ENCODE measurements around the gene MGAM2. TPM values are rescaled to one million over a fixed set of nuclear protein-coding genes. Genes with fewer than 3 reads are reported as not detected.

MGAM2 gene
- total RNA-seq, 1 donor from 2014 or later, result under 0.01 TPM

GRCh38 chr7:142168746-142169145 is 57.2 kb downstream of the MGAM2 start:
- Histone ChIP-seq H3K27me3 (ENCODE audit: control insufficient read depth, insufficient read depth, low read length) (no peaks in the 10 kb centered on the region), H3K36me3 (ENCODE audit: control insufficient read depth, insufficient read depth, low read length) (no peaks in the 10 kb centered on the region), H3K4me3 (ENCODE audit: low read depth, low read length) (no peak overlapping the region)
- TF ChIP-seq, protein P1, sequence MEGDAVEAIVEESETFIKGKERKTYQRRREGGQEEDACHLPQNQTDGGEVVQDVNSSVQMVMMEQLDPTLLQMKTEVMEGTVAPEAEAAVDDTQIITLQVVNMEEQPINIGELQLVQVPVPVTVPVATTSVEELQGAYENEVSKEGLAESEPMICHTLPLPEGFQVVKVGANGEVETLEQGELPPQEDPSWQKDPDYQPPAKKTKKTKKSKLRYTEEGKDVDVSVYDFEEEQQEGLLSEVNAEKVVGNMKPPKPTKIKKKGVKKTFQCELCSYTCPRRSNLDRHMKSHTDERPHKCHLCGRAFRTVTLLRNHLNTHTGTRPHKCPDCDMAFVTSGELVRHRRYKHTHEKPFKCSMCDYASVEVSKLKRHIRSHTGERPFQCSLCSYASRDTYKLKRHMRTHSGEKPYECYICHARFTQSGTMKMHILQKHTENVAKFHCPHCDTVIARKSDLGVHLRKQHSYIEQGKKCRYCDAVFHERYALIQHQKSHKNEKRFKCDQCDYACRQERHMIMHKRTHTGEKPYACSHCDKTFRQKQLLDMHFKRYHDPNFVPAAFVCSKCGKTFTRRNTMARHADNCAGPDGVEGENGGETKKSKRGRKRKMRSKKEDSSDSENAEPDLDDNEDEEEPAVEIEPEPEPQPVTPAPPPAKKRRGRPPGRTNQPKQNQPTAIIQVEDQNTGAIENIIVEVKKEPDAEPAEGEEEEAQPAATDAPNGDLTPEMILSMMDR (IDR thresholded peaks at IDR 0.05; ENCODE audit: insufficient read depth, low read length, poor library complexity, severe bottlenecking), result no peak
- DNase-seq (ENCODE audit: low read depth), result peak; percentile 9

DNA sequence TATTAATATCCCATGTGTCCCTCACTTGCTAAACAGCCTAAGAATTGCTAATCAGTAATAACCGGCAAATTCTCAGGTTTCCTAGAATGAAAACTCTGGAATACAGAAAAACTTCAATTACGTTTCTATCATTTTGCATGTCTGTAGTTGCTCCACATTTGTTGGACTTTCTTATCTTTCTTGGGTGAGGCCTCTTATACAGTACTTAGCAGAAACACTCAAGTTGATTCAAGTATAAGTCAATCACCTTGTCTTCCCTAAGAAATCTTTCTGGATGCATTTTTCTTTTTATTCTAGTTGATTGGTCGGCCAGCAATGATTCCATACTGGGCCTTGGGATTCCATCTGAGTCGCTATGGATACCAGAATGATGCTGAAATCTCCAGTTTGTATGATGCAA is 61.4 kb downstream of the MGAM2 start:
- TF ChIP-seq, protein P1 (IDR thresholded peaks at IDR 0.05; ENCODE audit: insufficient read depth, low read length, poor library complexity, severe bottlenecking), result no peak
- Histone ChIP-seq H3K4me3 (ENCODE audit: low read depth, low read length) (no peak overlapping the region), H3K36me3 (ENCODE audit: control insufficient read depth, insufficient read depth, low read length) (no peaks in the 10 kb centered on the region), H3K27me3 (ENCODE audit: control insufficient read depth, insufficient read depth, low read length) (no peaks in the 10 kb centered on the region)
- DNase-seq (ENCODE audit: low read depth), result no peak

DNA sequence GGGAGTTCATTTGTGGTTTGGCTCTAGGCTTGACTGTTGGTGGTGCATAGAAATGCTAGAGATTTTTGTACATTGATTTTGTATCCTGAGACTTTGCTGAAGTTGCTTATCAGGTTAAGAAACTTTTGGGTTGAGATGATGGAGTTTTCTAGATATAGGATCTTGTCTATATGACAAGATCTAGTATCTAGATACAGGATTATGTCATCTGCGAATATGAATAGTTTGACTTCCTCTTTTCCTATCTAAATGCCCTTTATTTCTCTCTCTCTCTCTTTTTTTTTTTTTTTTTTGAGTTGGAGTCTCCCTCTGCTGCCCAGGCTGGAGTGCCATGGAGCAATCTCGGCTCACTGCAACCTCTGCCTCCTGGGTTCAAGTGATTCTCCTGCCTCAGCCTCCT is 62.9 kb downstream of the MGAM2 start:
- Histone ChIP-seq H3K27me3 (ENCODE audit: control insufficient read depth, insufficient read depth, low read length) (no peaks in the 10 kb centered on the region), H3K36me3 (ENCODE audit: control insufficient read depth, insufficient read depth, low read length) (no peaks in the 10 kb centered on the region), H3K4me3 (ENCODE audit: low read depth, low read length) (no peak overlapping the region)
- DNase-seq (ENCODE audit: low read depth), result no peak
- TF ChIP-seq, protein P1 (IDR thresholded peaks at IDR 0.05; ENCODE audit: insufficient read depth, low read length, poor library complexity, severe bottlenecking), result no peak

GRCh38 chr7:142175594-142175993 is 64.1 kb downstream of the MGAM2 start:
- no peak overlapping the region for H3K4me3 ChIP-seq (ENCODE audit: low read depth, low read length)
- H3K27me3 ChIP-seq (ENCODE audit: control insufficient read depth, insufficient read depth, low read length), result no peaks in the 10 kb centered on the region
- no peak for DNase-seq (ENCODE audit: low read depth)
- TF ChIP-seq, protein P1 (IDR thresholded peaks at IDR 0.05; ENCODE audit: insufficient read depth, low read length, poor library complexity, severe bottlenecking), result no peak
- H3K36me3 ChIP-seq (ENCODE audit: control insufficient read depth, insufficient read depth, low read length), result no peaks in the 10 kb centered on the region

- H3K36me3 ChIP-seq (ENCODE audit: control insufficient read depth, insufficient read depth, low read length), result no peaks in the 10 kb centered on the region
- no peak overlapping the region for H3K4me3 ChIP-seq (ENCODE audit: low read depth, low read length)
- TF ChIP-seq, protein P1 (IDR thresholded peaks at IDR 0.05; ENCODE audit: insufficient read depth, low read length, poor library complexity, severe bottlenecking), result no peak
- no peak for DNase-seq (ENCODE audit: low read depth)
- no peaks in the 10 kb centered on the region for H3K27me3 ChIP-seq (ENCODE audit: control insufficient read depth, insufficient read depth, low read length)
Measured at GRCh38 chr7:142176901-142177300, 65.4 kb downstream of the MGAM2 start.

GRCh38 chr7:142177869-142178268 is 66.4 kb downstream of the MGAM2 start:
- DNase-seq (ENCODE audit: low read depth), result no peak
- Histone ChIP-seq H3K4me3 (ENCODE audit: low read depth, low read length) (no peak overlapping the region), H3K27me3 (ENCODE audit: control insufficient read depth, insufficient read depth, low read length) (no peaks in the 10 kb centered on the region), H3K36me3 (ENCODE audit: control insufficient read depth, insufficient read depth, low read length) (no peaks in the 10 kb centered on the region)
- TF ChIP-seq, protein P1 (IDR thresholded peaks at IDR 0.05; ENCODE audit: insufficient read depth, low read length, poor library complexity, severe bottlenecking), result no peak
